ENCODE results near the gene CHI3L1.
A peak's percentile ranks its signal among the peaks of the same experiment; 100 is the strongest.

Gene CHI3L1

DNA sequence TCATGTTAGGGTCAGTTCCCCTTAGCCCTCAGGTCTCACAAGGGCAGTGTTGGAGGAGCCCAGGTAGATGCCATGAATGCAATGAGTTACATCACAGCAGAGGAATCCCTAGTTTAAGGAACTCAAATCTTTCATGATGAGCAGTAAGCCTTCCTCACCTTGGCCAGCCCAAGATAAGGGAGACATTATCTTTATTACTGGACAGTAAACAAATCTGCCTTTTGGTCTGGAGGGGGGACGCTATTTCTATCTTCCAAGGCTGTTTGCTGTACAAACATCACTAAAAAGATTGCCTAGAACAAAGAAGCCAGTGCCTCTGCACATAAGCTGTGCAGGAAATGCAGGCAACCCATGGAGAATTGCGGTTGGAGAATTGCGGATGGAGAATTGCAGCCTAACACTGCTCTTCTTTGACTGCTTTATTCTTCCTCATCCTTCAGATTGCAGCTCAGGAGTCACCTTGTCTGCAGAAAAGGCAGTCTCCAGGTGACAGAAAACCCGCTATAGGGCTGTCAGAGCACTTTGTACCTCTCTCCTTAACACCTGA is 2.3 kb upstream of the CHI3L1 start:
- DNase-seq (ENCODE audit: low read depth): no peak
- H3K4me1 ChIP-seq (ENCODE audit: control insufficient read depth, insufficient read depth, low read length): peaks cover 16% of the 10 kb centered on the region
- no peaks in the 10 kb centered on the region for H3K9me3 ChIP-seq (ENCODE audit: control insufficient read depth, low read length)
- no peak overlapping the region for H3K9ac ChIP-seq (ENCODE audit: low read length)
- H3K4me3 ChIP-seq (ENCODE audit: low read length): no peak overlapping the region
- H3K27me3 ChIP-seq (replicated peaks; ENCODE audit: control insufficient read depth, insufficient read depth, low read length): no peaks in the 10 kb centered on the region
- no peaks in the 10 kb centered on the region for H3K36me3 ChIP-seq (ENCODE audit: control insufficient read depth, insufficient read depth, low read length, severe bottlenecking)

DNA sequence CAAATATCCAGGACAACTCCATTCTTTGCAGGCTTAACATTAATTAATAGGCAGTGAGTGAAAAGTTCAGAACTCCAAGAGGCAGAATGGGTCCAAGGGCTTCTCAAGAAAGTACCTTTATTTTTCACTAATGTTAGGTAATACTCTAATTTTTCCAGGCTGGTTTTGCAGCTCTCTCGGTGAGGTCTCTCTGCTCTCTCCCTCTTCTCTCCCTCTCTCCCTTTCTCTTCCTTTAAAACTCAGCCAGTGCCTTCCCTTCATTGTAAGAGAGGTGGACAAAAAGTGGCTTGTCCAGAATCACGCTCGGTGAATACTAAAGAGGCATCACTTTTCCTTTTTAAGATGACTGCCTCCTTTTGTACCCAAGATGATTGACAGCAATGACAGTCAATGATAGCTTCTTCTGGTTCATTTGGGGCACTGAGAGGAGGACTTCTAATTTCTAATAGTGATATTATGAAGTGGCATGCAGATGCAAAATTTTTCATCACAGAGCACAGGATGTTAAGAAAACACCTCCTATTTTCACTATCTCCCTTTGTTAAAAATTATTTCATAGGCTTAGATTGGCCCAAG is 1.3 kb upstream of the CHI3L1 start:
- Histone ChIP-seq H3K27me3 (replicated peaks; ENCODE audit: control insufficient read depth, insufficient read depth, low read length) (no peaks in the 10 kb centered on the region), H3K36me3 (ENCODE audit: control insufficient read depth, insufficient read depth, low read length, severe bottlenecking) (no peaks in the 10 kb centered on the region), H3K4me1 (ENCODE audit: control insufficient read depth, insufficient read depth, low read length) (peaks cover 16% of the 10 kb centered on the region), H3K4me3 (ENCODE audit: low read length) (no peak overlapping the region), H3K9ac (ENCODE audit: low read length) (peak overlapping the region; percentile 39), H3K9me3 (ENCODE audit: control insufficient read depth, low read length) (no peaks in the 10 kb centered on the region)
- DNase-seq (ENCODE audit: low read depth): no peak

- H3K9me3 ChIP-seq (ENCODE audit: control insufficient read depth, low read length): no peaks in the 10 kb centered on the region
- H3K27me3 ChIP-seq (replicated peaks; ENCODE audit: control insufficient read depth, insufficient read depth, low read length): no peaks in the 10 kb centered on the region
- H3K4me3 ChIP-seq (ENCODE audit: low read length): no peak overlapping the region
- H3K9ac ChIP-seq (ENCODE audit: low read length): peak overlapping the region; percentile 39
- DNase-seq (ENCODE audit: low read depth): no peak
- peaks cover 16% of the 10 kb centered on the region for H3K4me1 ChIP-seq (ENCODE audit: control insufficient read depth, insufficient read depth, low read length)
- H3K36me3 ChIP-seq (ENCODE audit: control insufficient read depth, insufficient read depth, low read length, severe bottlenecking): no peaks in the 10 kb centered on the region
Observed at GRCh38 chr1:203187304-203187685, 791 bp upstream of the CHI3L1 start.

- H3K4me3 ChIP-seq (ENCODE audit: low read length): no peak overlapping the region
- no peak for DNase-seq (ENCODE audit: low read depth)
- no peaks in the 10 kb centered on the region for H3K9me3 ChIP-seq (ENCODE audit: control insufficient read depth, low read length)
- no peaks in the 10 kb centered on the region for H3K27me3 ChIP-seq (replicated peaks; ENCODE audit: control insufficient read depth, insufficient read depth, low read length)
- H3K9ac ChIP-seq (ENCODE audit: low read length): no peak overlapping the region
- H3K36me3 ChIP-seq (ENCODE audit: control insufficient read depth, insufficient read depth, low read length, severe bottlenecking): no peaks in the 10 kb centered on the region
- H3K4me1 ChIP-seq (ENCODE audit: control insufficient read depth, insufficient read depth, low read length): peaks cover 16% of the 10 kb centered on the region
Observed at GRCh38 chr1:203186091-203186445, 436 bp downstream of the CHI3L1 start.

- Histone ChIP-seq H3K4me3 (ENCODE audit: low read length) (no peak overlapping the region), H3K4me1 (ENCODE audit: control insufficient read depth, insufficient read depth, low read length) (peaks cover 16% of the 10 kb centered on the region), H3K36me3 (ENCODE audit: control insufficient read depth, insufficient read depth, low read length, severe bottlenecking) (no peaks in the 10 kb centered on the region), H3K9me3 (ENCODE audit: control insufficient read depth, low read length) (no peaks in the 10 kb centered on the region), H3K27me3 (replicated peaks; ENCODE audit: control insufficient read depth, insufficient read depth, low read length) (no peaks in the 10 kb centered on the region), H3K9ac (ENCODE audit: low read length) (no peak overlapping the region)
- DNase-seq (ENCODE audit: low read depth): no peak
Observed at GRCh38 chr1:203185585-203185984, 919 bp downstream of the CHI3L1 start.

GRCh38 chr1:203185061-203185461 is 1.4 kb downstream of the CHI3L1 start:
- no peak for DNase-seq (ENCODE audit: low read depth)
- Histone ChIP-seq H3K9me3 (ENCODE audit: control insufficient read depth, low read length) (no peaks in the 10 kb centered on the region), H3K27me3 (replicated peaks; ENCODE audit: control insufficient read depth, insufficient read depth, low read length) (no peaks in the 10 kb centered on the region), H3K36me3 (ENCODE audit: control insufficient read depth, insufficient read depth, low read length, severe bottlenecking) (no peaks in the 10 kb centered on the region), H3K4me3 (ENCODE audit: low read length) (no peak overlapping the region), H3K4me1 (ENCODE audit: control insufficient read depth, insufficient read depth, low read length) (peaks cover 16% of the 10 kb centered on the region), H3K9ac (ENCODE audit: low read length) (no peak overlapping the region)

GRCh38 chr1:203184467-203184866 is 2.0 kb downstream of the CHI3L1 start:
- Histone ChIP-seq H3K36me3 (ENCODE audit: control insufficient read depth, insufficient read depth, low read length, severe bottlenecking) (no peaks in the 10 kb centered on the region), H3K4me3 (ENCODE audit: low read length) (no peak overlapping the region)
- DNase-seq (ENCODE audit: low read depth): no peak

DNA sequence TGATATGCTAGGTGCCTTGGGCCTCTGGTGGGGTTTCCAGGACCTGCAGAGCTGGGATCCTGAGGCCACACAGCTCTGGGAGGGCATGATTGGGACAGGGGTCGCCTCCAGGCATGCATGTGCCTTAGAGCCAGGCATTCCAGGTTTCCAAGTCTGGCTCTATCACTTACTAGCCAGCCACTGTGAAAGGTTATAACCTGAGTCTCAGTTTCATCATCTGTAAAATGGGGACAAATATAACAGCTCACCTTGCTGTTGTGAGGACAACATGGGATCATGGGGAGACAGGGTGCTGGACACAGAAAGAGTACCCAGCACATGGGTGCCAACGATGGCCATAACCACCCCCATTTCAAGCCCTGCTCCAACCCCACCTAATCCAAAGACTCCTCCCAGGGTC is 2.7 kb downstream of the CHI3L1 start:
- DNase-seq (ENCODE audit: low read depth): no peak
- no peak overlapping the region for H3K9ac ChIP-seq (ENCODE audit: low read length)
- H3K4me1 ChIP-seq (ENCODE audit: control insufficient read depth, insufficient read depth, low read length): peaks cover 16% of the 10 kb centered on the region
- H3K36me3 ChIP-seq (ENCODE audit: control insufficient read depth, insufficient read depth, low read length, severe bottlenecking): no peaks in the 10 kb centered on the region
- no peaks in the 10 kb centered on the region for H3K27me3 ChIP-seq (replicated peaks; ENCODE audit: control insufficient read depth, insufficient read depth, low read length)
- H3K9me3 ChIP-seq (ENCODE audit: control insufficient read depth, low read length): no peaks in the 10 kb centered on the region
- no peak overlapping the region for H3K4me3 ChIP-seq (ENCODE audit: low read length)

More at GRCh38 chr1:203184467-203184866, 2.0 kb downstream of the CHI3L1 start:
- Histone ChIP-seq H3K27me3 (replicated peaks; ENCODE audit: control insufficient read depth, insufficient read depth, low read length) (no peaks in the 10 kb centered on the region), H3K9me3 (ENCODE audit: control insufficient read depth, low read length) (no peaks in the 10 kb centered on the region), H3K4me1 (ENCODE audit: control insufficient read depth, insufficient read depth, low read length) (peaks cover 16% of the 10 kb centered on the region), H3K9ac (ENCODE audit: low read length) (no peak overlapping the region)

DNA sequence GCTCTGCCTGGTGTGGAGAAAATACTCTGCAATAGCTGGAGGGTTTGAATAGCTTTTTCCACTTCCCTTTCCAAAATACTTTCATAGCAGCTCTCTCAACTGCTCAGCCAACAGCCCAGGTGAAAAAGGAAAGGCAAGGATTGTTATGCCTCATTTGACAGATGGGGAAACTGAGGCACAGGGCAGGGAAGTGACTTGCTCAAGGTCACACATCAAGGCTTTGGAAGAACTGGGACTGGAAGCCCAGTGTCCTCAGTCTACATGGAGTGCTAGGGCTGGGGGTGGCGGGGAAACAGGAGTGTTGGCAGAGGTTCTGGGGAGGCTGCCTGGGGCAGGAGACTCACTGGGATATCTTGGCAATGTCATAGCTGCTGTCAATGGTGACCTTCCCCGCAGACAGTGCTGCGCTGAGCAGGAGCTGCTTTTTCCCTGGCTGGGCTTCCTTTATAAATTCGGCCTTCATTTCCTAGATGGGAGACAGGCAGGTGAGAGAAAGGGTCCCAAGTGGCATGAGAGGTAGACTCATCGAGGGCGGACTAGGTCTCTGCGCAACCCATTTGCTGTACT is 4.0 kb downstream of the CHI3L1 start:
- Histone ChIP-seq H3K27me3 (replicated peaks; ENCODE audit: control insufficient read depth, insufficient read depth, low read length) (no peaks in the 10 kb centered on the region), H3K4me3 (ENCODE audit: low read length) (no peak overlapping the region), H3K9ac (ENCODE audit: low read length) (no peak overlapping the region), H3K36me3 (ENCODE audit: control insufficient read depth, insufficient read depth, low read length, severe bottlenecking) (no peaks in the 10 kb centered on the region), H3K9me3 (ENCODE audit: control insufficient read depth, low read length) (no peaks in the 10 kb centered on the region), H3K4me1 (ENCODE audit: control insufficient read depth, insufficient read depth, low read length) (peaks cover 21% of the 10 kb centered on the region)
- no peak for DNase-seq (ENCODE audit: low read depth)

DNA sequence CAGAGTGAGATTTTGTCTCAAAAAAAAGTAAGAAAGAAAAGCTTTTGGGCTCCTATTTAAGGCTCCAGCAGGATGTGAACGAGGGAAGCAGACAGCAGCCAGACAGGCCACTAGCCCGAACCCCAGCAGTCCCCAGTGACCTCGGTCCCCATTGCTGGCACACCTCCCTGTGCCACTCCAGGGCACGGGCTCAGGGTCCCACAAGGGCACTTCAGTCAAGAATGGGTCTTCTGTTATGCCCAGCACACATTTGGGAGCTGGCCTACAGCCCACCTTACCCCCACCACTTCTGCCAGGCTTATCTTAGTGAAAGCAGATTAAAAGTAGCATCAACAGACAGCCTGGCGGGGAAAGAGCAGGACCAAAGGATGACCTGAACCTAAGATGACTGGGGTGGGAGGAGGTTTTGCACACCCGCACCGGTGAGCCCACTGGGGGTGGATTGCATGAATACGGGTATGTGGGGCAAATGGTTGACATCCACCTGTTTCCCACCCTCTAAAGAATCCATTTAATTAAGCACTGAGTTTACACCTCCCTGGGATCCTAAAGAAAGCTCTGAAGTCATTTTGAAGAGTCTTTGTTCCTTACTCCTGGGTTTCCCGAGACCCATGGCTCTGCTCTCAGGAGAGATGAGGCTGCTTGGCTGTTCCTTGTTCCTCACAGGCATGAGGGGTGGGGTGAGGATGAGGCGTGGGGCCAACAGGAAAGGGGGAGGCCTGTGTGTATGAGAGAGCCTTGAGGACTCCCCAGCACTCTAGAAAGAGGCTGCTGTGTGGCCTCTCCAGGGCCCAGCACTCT is 4.7 kb downstream of the CHI3L1 start:
- H3K4me1 ChIP-seq (ENCODE audit: control insufficient read depth, insufficient read depth, low read length): peaks cover 21% of the 10 kb centered on the region

DNA sequence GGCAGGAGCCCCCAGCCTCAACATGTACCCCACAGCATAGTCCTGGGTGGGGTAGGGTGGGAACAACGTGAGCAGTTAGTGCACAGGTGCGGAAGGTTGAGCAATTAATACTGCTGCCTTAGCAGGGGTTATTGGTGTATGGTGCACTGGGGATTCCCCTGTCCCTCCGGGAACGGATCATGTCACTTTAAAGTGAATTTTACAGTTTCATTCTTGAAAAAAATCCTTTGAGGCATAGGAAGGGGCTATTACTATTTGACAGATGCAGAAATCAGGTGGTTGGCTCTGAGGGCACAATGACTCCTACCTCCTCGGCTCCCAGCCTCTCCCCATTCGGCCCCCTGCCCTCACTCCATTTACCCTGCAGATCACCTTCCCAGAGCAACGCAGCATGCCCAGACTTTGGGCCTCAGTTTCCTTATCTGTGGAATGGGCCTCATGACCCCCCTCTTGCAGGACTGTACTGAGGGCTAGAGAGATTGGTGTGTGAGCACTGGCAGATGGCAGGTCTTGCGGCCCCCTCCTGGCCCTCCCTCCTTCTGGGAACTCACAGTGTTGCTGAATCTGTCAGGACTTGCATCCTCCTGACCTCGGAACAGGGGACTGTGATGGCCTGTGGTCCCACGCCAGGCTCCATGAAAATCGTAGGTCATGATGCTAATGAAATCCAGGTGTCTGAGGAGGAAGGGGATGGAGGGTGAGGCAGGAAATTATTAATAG is 5.7 kb downstream of the CHI3L1 start:
- Histone ChIP-seq H3K36me3 (ENCODE audit: control insufficient read depth, insufficient read depth, low read length, severe bottlenecking) (no peaks in the 10 kb centered on the region), H3K9me3 (ENCODE audit: control insufficient read depth, low read length) (no peaks in the 10 kb centered on the region), H3K9ac (ENCODE audit: low read length) (no peak overlapping the region), H3K27me3 (replicated peaks; ENCODE audit: control insufficient read depth, insufficient read depth, low read length) (no peaks in the 10 kb centered on the region), H3K4me1 (ENCODE audit: control insufficient read depth, insufficient read depth, low read length) (peaks cover 19% of the 10 kb centered on the region), H3K4me3 (ENCODE audit: low read length) (no peak overlapping the region)
- no peak for DNase-seq (ENCODE audit: low read depth)

More for the DNA sequence above, 4.7 kb downstream of the CHI3L1 start:
- no peaks in the 10 kb centered on the region for H3K36me3 ChIP-seq (ENCODE audit: control insufficient read depth, insufficient read depth, low read length, severe bottlenecking)
- no peaks in the 10 kb centered on the region for H3K27me3 ChIP-seq (replicated peaks; ENCODE audit: control insufficient read depth, insufficient read depth, low read length)
- no peak overlapping the region for H3K4me3 ChIP-seq (ENCODE audit: low read length)
- H3K9me3 ChIP-seq (ENCODE audit: control insufficient read depth, low read length): no peaks in the 10 kb centered on the region
- no peak for DNase-seq (ENCODE audit: low read depth)
- H3K9ac ChIP-seq (ENCODE audit: low read length): no peak overlapping the region

Measured in adipocyte (in vitro differentiated cells).